ENCODE measurements around the gene PIK3CD. TPM values are rescaled to one million over a fixed set of nuclear protein-coding genes. Genes with fewer than 3 reads are reported as not detected.

The PIK3CD gene
- total RNA-seq, 1 experiment from 2014 or later: 23.1 TPM

DNA sequence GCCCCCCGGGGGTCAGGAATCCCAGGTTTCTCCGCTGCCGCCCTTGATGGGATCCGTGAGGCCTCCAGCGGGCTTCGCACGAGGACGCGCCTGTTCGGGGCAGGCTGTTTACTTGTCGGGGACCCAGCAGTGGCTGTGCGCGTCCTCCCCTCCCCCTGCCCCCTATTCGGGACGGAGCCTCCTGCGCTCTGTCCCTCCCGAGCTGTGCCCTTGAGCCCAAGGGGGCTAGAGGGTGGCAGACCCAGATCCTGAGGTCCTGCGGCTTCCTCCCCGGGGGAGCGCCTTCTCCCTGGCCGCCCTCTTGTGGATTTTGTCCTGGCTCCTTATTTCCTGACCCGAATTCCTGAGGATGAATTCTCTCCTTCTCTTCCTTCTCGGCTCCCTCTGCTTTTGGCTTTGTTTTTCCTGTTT, 38.4 kb downstream of the PIK3CD start (continued):
- 0 out of 2 replicates have a peak, but pooled peaks have one; percentile 37 for TF ChIP-seq FOXP1 (CRISPR knock-in tag; IDR thresholded peaks at IDR 0.05; ENCODE audit: borderline replicate concordance)
- TF ChIP-seq JAZF1 (CRISPR knock-in tag; IDR thresholded peaks at IDR 0.05): no peak
- TF ChIP-seq CBFB (CRISPR knock-in tag; IDR thresholded peaks at IDR 0.05; ENCODE audit: low read depth): no peak
- TF ChIP-seq, protein P1, sequence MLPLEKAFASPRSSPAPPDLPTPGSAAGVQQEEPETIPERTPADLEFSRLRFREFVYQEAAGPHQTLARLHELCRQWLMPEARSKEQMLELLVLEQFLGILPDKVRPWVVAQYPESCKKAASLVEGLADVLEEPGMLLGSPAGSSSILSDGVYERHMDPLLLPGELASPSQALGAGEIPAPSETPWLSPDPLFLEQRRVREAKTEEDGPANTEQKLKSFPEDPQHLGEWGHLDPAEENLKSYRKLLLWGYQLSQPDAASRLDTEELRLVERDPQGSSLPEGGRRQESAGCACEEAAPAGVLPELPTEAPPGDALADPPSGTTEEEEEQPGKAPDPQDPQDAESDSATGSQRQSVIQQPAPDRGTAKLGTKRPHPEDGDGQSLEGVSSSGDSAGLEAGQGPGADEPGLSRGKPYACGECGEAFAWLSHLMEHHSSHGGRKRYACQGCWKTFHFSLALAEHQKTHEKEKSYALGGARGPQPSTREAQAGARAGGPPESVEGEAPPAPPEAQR (CRISPR knock-in tag; IDR thresholded peaks at IDR 0.05): no peak
- no peak for TF ChIP-seq FOXJ3 (CRISPR knock-in tag; IDR thresholded peaks at IDR 0.05; ENCODE audit: borderline replicate concordance)
- TF ChIP-seq ZNF138 (CRISPR knock-in tag; conservative IDR thresholded peaks at IDR 0.05): no peak
- TF ChIP-seq TEAD4 (CRISPR knock-in tag; IDR thresholded peaks at IDR 0.05): no peak
- TF ChIP-seq, protein P2, sequence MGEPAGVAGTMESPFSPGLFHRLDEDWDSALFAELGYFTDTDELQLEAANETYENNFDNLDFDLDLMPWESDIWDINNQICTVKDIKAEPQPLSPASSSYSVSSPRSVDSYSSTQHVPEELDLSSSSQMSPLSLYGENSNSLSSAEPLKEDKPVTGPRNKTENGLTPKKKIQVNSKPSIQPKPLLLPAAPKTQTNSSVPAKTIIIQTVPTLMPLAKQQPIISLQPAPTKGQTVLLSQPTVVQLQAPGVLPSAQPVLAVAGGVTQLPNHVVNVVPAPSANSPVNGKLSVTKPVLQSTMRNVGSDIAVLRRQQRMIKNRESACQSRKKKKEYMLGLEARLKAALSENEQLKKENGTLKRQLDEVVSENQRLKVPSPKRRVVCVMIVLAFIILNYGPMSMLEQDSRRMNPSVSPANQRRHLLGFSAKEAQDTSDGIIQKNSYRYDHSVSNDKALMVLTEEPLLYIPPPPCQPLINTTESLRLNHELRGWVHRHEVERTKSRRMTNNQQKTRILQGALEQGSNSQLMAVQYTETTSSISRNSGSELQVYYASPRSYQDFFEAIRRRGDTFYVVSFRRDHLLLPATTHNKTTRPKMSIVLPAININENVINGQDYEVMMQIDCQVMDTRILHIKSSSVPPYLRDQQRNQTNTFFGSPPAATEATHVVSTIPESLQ (CRISPR knock-in tag; IDR thresholded peaks at IDR 0.05): no peak
- TF ChIP-seq, protein P3, sequence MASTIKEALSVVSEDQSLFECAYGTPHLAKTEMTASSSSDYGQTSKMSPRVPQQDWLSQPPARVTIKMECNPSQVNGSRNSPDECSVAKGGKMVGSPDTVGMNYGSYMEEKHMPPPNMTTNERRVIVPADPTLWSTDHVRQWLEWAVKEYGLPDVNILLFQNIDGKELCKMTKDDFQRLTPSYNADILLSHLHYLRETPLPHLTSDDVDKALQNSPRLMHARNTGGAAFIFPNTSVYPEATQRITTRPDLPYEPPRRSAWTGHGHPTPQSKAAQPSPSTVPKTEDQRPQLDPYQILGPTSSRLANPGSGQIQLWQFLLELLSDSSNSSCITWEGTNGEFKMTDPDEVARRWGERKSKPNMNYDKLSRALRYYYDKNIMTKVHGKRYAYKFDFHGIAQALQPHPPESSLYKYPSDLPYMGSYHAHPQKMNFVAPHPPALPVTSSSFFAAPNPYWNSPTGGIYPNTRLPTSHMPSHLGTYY (CRISPR knock-in tag; IDR thresholded peaks at IDR 0.05): no peak
- TF ChIP-seq TEAD1 (CRISPR knock-in tag; IDR thresholded peaks at IDR 0.05): 0 out of 2 replicates have a peak, but pooled peaks have one; percentile 24
- no peak for TF ChIP-seq NR1H2 (CRISPR knock-in tag; IDR thresholded peaks at IDR 0.05)
- TF ChIP-seq JUN (CRISPR knock-in tag; IDR thresholded peaks at IDR 0.05): no peak
- TF ChIP-seq SP1 (CRISPR knock-in tag; conservative IDR thresholded peaks at IDR 0.05): 0 out of 2 replicates have a peak, but pooled peaks have one; percentile 3

DNA sequence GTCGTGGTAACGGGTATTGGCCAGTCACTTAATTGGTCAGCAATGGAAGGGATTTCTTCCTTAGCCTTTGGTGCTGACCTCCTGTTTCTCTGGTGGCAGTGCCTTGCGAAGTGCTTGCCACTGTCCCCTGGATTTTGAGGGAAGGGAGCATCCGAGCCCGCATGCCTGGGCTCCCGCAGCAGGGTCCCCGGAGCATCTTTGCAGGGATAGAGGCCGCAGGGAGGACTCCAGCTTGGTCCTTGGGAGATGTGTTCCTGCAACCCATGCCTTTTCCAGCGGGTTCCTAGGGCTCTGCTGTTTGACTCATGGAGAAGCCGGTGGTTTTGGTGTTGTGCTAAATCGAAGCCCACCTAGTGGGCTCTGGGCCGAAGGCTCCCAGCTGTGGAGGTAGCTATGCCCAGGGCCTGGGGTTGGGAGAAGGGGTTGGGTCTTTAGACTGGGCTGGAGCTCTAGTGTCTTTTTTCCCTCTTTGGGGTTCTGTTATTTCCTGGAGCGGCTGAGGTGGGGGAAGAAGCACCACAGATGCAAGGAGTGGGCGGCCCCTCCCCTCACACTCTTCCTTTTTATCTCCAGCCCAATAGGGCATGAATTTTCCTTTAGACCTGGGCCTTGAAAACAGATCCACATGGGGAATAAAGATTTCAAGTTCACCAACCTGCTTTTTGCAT, 39.0 kb downstream of the PIK3CD start:
- ATAC-seq (no peak), DNase-seq (ENCODE audit: low spot score) (no peak)
- H3K9me3 Mint-ChIP-seq: no peaks in the 10 kb centered on the region
- peaks cover 40% of the 10 kb centered on the region for H3K27me3 Mint-ChIP-seq (ENCODE audit: low read depth)
- TF ChIP-seq, protein P4, sequence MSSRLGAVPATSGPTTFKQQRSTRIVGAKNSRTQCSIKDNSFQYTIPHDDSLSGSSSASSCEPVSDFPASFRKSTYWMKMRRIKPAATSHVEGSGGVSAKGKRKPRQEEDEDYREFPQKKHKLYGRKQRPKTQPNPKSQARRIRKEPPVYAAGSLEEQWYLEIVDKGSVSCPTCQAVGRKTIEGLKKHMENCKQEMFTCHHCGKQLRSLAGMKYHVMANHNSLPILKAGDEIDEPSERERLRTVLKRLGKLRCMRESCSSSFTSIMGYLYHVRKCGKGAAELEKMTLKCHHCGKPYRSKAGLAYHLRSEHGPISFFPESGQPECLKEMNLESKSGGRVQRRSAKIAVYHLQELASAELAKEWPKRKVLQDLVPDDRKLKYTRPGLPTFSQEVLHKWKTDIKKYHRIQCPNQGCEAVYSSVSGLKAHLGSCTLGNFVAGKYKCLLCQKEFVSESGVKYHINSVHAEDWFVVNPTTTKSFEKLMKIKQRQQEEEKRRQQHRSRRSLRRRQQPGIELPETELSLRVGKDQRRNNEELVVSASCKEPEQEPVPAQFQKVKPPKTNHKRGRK (CRISPR knock-in tag; IDR thresholded peaks at IDR 0.05; ENCODE audit: borderline replicate concordance): no peak
- TF ChIP-seq ZNF138 (CRISPR knock-in tag; conservative IDR thresholded peaks at IDR 0.05) (no peak), SMAD4 (CRISPR knock-in tag; IDR thresholded peaks at IDR 0.05) (no peak), ZNF671 (CRISPR knock-in tag; IDR thresholded peaks at IDR 0.05) (no peak), SMAD3 (CRISPR knock-in tag; IDR thresholded peaks at IDR 0.05; ENCODE audit: borderline replicate concordance) (no peak), ZNF263 (CRISPR knock-in tag; IDR thresholded peaks at IDR 0.05; ENCODE audit: low read depth) (no peak), ATF1 (CRISPR knock-in tag; IDR thresholded peaks at IDR 0.05) (0 out of 2 replicates have a peak, but pooled peaks have one; percentile 32), ZNF317 (CRISPR knock-in tag; IDR thresholded peaks at IDR 0.05; ENCODE audit: borderline replicate concordance, low read depth) (no peak), IRF2 (CRISPR knock-in tag; IDR thresholded peaks at IDR 0.05; ENCODE audit: borderline replicate concordance, low read depth) (no peak)
- H3K4me1 Mint-ChIP-seq: peaks cover 36% of the 10 kb centered on the region
- CTCF ChIA-PET: interaction anchor here (0.8 to 14.9 kb wide), 8 partner anchors 8 to 75 kb away, joined by 3 to 163 read pairs (median 6); no protein-coding TSS in a partner anchor
- H3K4me3 Mint-ChIP-seq: peak overlapping the region; percentile 81
- H3K27ac Mint-ChIP-seq: no peak overlapping the region
- POLR2A ChIA-PET: no interaction called here
- H3K36me3 Mint-ChIP-seq: no peaks in the 10 kb centered on the region
